ENCODE results near the gene NIP7.

- TF ChIP-seq CTCF (IDR thresholded peaks at IDR 0.05; ENCODE audit: low read length) (no peak), EZH2 (IDR thresholded peaks at IDR 0.05; ENCODE audit: borderline replicate concordance, low read length) (no peak)
Measured at GRCh38 chr16:69371564-69371963, 32.0 kb downstream of the NIP7 start.
